HK-2 (cell line): ENCODE data around the gene POLR3K.

Experiments used
- DNase-seq: peaks from one replicate; pipeline ENCODE4 v3.0.0-alpha.2; 2018; ENCODE audit not compliant: unreplicated experiment

Gene POLR3K

GRCh38 chr16:53346-54236, at the start of gene POLR3K, which contains the start of gene SNRNP25:
POLR3K (minus strand) TSS chr16:53608; CDS start chr16:53586, 22 bp downstream.
SNRNP25 (plus strand) TSS chr16:53828; CDS start chr16:54017, 189 bp downstream.
- DNase-seq = peak; percentile 95

GRCh38 chr16:102060-102855, 48.9 kb upstream of the POLR3K start:
- no peak for DNase-seq

- no peak for DNase-seq
Observed at GRCh38 chr16:101586-101985, 48.2 kb upstream of the POLR3K start.

DNA sequence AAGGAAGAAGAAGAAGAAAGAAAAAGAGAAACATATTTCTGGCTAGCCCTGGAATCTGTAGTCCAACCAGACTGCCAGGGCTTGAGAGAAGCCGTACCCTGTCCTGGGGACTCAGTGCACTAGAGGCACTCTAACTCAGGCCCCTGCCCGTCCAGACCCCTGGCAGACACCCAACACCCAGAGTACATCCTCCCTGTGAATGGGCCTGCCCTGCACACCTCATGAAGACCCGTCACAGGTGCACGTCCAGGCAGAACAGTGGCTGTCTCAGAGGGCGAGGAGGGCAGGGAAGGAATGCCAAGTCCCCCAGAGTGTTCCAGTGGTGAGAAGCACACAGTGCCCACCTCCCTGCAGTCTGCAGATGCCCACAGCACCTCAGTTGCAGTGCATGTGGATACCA, 47.6 kb upstream of the POLR3K start:
- DNase-seq = no peak

- DNase-seq = no peak
Observed at GRCh38 chr16:97822-98221, 44.4 kb upstream of the POLR3K start.

GRCh38 chr16:96935-97381, 43.5 kb upstream of the POLR3K start:
- peak; percentile 80 for DNase-seq

DNA sequence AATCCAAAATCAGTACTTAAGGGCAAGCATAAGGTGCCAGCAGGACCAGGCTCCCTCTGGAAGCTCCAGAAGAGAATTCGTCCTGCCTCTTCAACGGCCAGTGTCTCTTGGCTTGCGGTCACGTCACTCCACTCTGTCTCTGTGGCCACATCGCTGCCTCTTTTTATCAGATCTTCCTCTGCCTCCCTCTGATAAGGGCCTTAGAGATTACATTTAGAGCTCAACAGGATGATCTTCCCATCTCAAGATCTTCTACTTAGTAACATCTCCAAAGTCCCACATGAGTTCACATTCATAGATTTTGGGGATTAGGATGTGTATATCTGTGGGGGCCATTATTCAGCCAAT, 41.5 kb upstream of the POLR3K start:
- DNase-seq = no peak

DNA sequence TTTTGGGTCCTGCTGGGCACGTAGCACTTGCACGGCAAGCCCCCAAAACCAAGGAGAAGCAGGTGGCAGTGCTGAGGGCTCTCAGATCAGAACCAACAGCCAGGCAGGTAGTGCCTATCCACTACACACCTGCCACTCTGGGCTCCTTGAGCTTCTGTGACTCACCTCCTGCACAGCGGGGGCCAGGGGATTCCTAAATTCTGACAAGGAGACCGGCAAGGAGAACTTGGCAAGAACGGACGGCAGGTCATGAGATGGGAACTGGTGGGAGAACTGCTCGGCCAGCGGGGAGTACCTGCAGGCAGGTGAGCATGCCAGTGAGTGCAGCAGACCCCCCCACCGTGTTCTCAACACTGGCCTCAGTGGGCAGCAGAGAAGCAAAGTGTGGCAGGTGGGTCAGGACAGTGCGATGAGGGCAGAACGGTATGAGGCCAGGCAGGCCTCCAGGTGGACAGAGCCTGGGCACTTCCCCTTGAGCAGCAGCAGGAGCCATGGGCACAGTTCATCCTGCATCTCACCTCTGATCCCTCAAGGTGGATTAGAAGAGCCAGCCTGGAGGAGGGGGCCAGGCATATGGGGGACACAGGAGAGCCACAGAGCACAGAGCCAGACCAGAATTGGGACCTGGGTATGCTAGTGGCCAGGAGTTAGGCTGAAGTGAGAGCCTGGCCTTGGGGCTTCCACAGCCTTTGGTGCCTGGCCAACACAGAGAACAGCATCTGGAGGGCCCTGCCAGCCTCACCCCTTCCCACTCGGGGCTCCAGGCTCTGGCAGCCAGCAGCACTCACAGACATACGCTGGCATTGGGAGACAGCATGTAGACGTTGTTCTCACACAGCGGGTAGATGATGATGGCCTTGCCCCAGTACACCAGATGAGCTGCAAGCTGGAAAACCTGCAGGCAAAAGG, 39.3 kb upstream of the POLR3K start:
- DNase-seq = no peak

DNA sequence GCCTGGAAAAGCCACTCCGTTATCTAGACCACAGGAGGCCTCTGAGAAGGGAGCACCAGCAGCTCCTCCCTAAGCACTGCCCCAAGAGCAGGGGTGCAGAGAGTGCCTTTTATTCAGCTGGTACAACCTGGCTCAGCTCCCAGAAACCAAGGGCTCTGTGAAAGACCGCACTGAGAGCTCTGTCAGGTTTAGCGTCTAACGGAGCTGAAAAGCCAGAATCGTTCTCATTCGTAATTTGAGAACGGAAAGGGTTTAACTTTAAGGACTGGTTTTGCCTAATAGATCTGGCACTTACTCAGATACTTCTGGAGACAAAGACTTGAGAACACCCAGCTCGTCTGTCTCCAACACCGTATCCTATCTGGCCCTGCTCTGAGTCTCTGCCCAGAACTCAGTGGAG, 38.1 kb upstream of the POLR3K start:
- DNase-seq = no peak

DNA sequence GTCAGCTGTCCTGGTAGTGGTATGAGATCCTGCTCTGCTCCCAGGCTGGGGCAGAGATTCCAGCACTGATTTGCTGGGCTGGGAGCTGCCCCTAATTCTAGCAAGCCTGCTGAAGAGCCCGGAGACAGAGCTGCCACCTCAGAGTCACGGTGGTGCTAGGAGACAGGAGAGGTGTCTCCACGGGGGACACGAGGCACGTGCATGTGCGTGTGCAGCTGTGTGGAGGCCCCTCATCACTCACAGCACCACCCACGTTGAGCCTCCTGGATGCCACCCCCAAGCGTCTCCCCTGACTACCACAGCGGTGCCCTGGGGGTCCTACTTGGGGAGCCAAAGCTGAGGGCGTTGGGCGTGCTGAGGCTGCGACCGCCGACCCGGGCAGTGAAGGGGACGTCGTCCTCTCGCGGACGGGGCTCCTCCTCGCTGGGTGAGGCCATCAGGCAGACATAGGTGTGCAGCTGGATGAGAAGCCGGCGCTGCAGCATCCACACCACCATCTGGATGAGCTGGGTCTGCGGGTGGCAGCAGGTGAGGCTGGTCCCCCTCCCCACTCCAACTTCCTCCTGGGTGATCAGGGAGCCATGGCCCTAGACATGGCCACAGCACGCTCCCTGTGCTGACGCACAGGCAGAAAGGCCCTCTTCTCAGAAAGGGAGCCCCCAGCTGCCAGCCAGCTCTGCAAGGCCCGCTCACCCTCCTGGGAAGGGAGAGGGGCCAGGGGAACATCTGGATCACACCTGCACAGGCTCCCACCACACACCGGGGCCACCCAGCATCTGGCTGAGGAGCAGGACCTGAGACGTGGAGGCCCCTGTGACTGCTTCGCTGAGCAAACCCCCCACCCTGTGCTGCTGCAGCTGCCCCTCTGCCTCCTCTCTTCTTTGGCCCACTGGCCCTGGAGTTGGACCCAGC, 36.2 kb upstream of the POLR3K start:
- DNase-seq = no peak

- no peak for DNase-seq
Observed at GRCh38 chr16:88613-89012, 35.2 kb upstream of the POLR3K start.

- DNase-seq = no peak
Observed at GRCh38 chr16:86483-86952, 33.1 kb upstream of the POLR3K start.

- DNase-seq = no peak
Observed at GRCh38 chr16:85865-86264, 32.5 kb upstream of the POLR3K start.

- DNase-seq = no peak
Observed at GRCh38 chr16:85407-85782, 32.0 kb upstream of the POLR3K start.

GRCh38 chr16:84718-85406, 31.5 kb upstream of the POLR3K start:
- peak; percentile 89 for DNase-seq

DNA sequence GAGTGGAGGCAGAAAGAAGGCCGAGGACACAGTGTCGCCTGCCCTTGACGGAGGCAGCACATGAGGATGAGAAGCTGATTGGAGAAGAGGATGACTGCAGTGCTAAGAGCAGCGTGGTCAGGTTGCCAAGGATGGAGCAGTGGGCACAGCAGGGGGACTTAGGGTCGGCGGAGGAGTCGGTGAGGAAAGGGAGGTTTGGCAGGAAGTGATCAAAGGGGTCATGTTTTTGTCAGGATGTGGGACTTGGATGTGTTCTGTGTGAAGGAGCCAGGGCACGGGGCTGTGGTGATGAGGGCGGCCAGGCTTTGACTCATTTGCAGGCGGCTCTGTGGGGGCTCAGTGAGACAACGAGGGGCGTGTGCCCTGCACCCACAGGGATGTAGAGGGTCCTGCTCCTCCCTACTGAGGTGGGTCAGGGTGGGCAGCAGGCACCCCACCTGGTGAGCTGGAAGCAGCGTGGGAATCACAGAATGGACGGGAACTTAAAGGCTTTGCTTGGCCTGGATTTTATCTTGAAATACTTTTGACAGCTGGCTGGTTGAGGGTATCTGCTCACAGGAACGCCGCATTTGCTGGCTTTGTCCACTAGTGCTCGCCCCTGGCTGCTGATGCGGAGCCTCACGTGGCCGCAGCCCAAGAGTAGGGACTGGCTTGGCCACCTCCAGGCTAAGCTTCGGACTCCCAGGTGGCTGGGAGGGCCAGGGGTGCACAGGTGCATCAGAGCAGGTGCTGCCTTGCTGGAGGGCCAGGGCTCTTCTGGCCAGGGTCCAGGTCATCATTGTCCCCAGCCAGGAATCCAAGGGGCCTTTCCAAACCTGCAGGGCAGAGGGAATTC, 30.6 kb upstream of the POLR3K start:
- DNase-seq = no peak

DNA sequence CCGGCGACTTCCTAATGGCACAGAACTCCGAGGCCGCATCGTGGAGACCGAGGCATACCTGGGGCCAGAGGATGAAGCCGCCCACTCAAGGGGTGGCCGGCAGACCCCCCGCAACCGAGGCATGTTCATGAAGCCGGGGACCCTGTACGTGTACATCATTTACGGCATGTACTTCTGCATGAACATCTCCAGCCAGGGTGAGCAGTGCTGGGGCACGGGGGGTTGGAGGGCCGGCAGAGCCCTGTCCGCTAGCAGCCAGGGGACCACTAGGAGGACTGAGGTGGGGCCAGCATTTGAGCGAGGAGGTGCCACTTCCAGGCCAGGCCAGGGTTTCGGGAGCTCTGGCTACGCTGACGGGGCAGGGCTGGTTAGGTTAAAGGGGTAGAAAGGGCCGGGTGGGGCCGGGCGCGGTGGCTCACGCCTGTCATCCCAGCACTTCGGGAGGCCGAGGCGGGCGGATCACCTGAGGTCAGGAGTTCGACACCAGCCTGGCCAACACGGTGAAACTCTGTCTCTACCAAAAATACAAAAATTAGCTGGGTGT, 29.7 kb upstream of the POLR3K start:
- DNase-seq = no peak

DNA sequence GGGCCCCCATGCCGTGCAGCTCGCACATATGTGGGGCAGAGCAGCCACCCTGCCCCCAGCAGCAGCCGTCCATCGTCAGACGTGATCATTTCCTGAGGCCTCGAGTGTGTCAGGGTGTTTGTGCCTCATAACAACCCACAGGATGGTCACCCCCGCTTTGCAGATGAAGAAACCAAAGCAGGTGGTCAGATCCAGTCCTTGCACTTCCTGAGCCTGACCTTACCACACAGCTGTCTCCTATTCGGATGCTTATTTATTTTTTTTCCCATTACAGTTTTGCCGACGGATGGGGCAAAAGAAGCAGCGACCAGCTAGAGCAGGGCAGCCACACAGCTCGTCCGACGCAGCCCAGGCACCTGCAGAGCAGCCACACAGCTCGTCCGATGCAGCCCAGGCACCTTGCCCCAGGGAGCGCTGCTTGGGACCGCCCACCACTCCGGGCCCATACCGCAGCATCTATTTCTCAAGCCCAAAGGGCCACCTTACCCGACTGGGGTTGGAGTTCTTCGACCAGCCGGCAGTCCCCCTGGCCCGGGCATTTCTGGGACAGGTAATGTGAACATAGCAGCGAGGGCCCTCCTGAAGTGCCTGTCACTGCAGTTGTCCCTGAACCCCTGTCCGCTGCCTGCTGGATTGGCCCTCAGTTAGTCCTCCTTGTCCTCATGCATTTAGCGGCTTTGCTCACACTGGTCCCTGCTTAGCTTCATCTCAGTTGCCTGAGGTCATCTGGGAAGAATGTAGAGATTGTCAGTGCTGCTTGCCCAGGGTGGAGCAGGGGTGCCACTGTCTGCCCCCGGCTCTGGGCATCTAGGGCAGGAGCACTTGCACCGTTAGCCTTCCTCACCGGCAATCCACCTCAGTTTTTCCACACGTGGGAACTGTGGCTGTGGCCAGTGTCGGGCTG, 26.0 kb upstream of the POLR3K start:
- no peak for DNase-seq
